ENCODE data around the gene CCT6A. TPM values are rescaled to one million over a fixed set of nuclear protein-coding genes. Genes with fewer than 3 reads are reported as not detected.

CCT6A gene
- total RNA-seq, 2 experiments from 2014 or later = 31.8 to 33.0 TPM

- Mint-ChIP-seq H3K27me3 (no peaks in the 10 kb centered on the region), H3K4me3 (peak overlapping the region; percentile 96), H3K4me1 (ENCODE audit: low read depth) (peaks cover 37% of the 10 kb centered on the region), H3K36me3 (ENCODE audit: low read depth) (peaks cover 59% of the 10 kb centered on the region), H3K9me3 (no peaks in the 10 kb centered on the region), H3K27ac (peak overlapping the region; percentile 98)
- H3K27ac ChIP-seq (ENCODE audit: low read depth in 1 of 2, low read length in 2 of 2) = peak overlapping the region; percentile 91 to 95
- ChIA-PET CTCF (interaction anchor here (1.4 to 2.0 kb wide), 2 partner anchors 41 to 142 kb away, joined by 3 to 6 read pairs; partner anchors contain the start of genes NIPSNAP2 and SUMF2), POLR2A (interaction anchor here (1.2 to 3.2 kb wide), 8 partner anchors 12 to 1347 kb away, joined by 4 to 42 read pairs (median 12); partner anchors contain the start of genes CCT6A, LANCL2, NIPSNAP2 and PSPH)
- no peak for TF ChIP-seq CTCF (IDR thresholded peaks at IDR 0.05)
- no peaks in the 10 kb centered on the region for H3K27me3 ChIP-seq (ENCODE audit: control insufficient read depth in 1 of 2, insufficient read depth in 2 of 2, low read length in 2 of 2)
- peaks cover 35% of the 10 kb centered on the region for H3K36me3 ChIP-seq (ENCODE audit: insufficient read depth, low read length)
- intact Hi-C loops (cut with DNase I, micrococcal nuclease) = loop anchor here (5.0 to 10.0 kb wide), 6 partner anchors 53 to 1348 kb away; partner anchors contain the start of genes CCT6A (in 1 of the 2), LANCL2 (in 1 of the 2), NIPSNAP2 (in 1 of the 2) and PSPH (in 1 of the 2)
- H3K4me1 ChIP-seq (ENCODE audit: insufficient read depth, low read length) = peaks cover 22% of the 10 kb centered on the region
- ATAC-seq (ENCODE audit: poor library complexity) = peak; percentile 45
- DNase-seq = peak in 8 of 14 experiments; percentile 11 to 71 (median 37)
- H3K4me3 ChIP-seq (ENCODE audit: low read length) = peak overlapping the region; percentile 97
- peaks cover 0 to 5% of the 10 kb centered on the region in 2 experiments for H3K9me3 ChIP-seq (ENCODE audit: control insufficient read depth in 1 of 2, insufficient read depth in 1 of 2, low read length in 2 of 2)
Observed at GRCh38 chr7:56105508-56105907, 53.9 kb downstream of the CCT6A start.

GRCh38 chr7:56106108-56107073, 54.8 kb downstream of the CCT6A start, which contains the start of gene CHCHD2:
TSS of gene CHCHD2 (minus strand) at chr7:56106476. CDS start at chr7:56106413, 63 bp downstream.
- Histone ChIP-seq H3K27me3 (ENCODE audit: control insufficient read depth in 1 of 2, insufficient read depth in 2 of 2, low read length in 2 of 2) (no peaks in the 10 kb centered on the region), H3K36me3 (ENCODE audit: insufficient read depth, low read length) (peaks cover 26% of the 10 kb centered on the region), H3K27ac (ENCODE audit: low read depth in 1 of 2, low read length in 2 of 2) (peak within 1 kb of the TSS; percentile 91 to 95), H3K4me3 (ENCODE audit: low read length) (peak within 1 kb of the TSS; percentile 97), H3K4me1 (ENCODE audit: insufficient read depth, low read length) (peaks cover 22% of the 10 kb centered on the region), H3K9me3 (ENCODE audit: control insufficient read depth in 1 of 2, insufficient read depth in 1 of 2, low read length in 2 of 2) (peaks cover 0 to 5% of the 10 kb centered on the region in 2 experiments)
- no peak for TF ChIP-seq CTCF (IDR thresholded peaks at IDR 0.05)
- Mint-ChIP-seq H3K36me3 (ENCODE audit: low read depth) (peaks cover 50% of the 10 kb centered on the region), H3K4me3 (peak within 1 kb of the TSS; percentile 96), H3K4me1 (ENCODE audit: low read depth) (peaks cover 37% of the 10 kb centered on the region), H3K9me3 (no peaks in the 10 kb centered on the region), H3K27me3 (no peaks in the 10 kb centered on the region), H3K27ac (peak within 1 kb of the TSS; percentile 98)
- DNase-seq (peak; percentile 85 to 99 (median 90)), ATAC-seq (ENCODE audit: poor library complexity) (peak; percentile 92)
- POLR2A ChIA-PET = interaction anchor here (0.7 to 3.2 kb wide), 11 partner anchors 11 to 1347 kb away, joined by 3 to 42 read pairs (median 6); partner anchors contain the start of genes CCT6A, LANCL2, NIPSNAP2 and PSPH
- CTCF ChIA-PET = interaction anchor here (1.0 to 2.0 kb wide), 3 partner anchors 42 to 142 kb away, joined by 3 to 6 read pairs (median 3); partner anchors contain the start of genes NIPSNAP2 and SUMF2
- intact Hi-C loops (cut with DNase I, micrococcal nuclease) = loop anchor here (1.0 to 10.0 kb wide), 9 partner anchors 42 to 1349 kb away; partner anchors contain the start of genes CCT6A (in 1 of the 2), LANCL2 (in 1 of the 2), NIPSNAP2 (in 1 of the 2) and PSPH (in 1 of the 2)

GRCh38 chr7:56107954-56108258, 56.3 kb downstream of the CCT6A start:
- intact Hi-C loops (cut with DNase I, micrococcal nuclease) = loop anchor here (2.0 to 10.0 kb wide), 8 partner anchors 56 to 1351 kb away; partner anchors contain the start of genes CCT6A (in 1 of the 2), LANCL2 (in 1 of the 2), NIPSNAP2 (in 1 of the 2) and PSPH (in 1 of the 2)
- CTCF ChIA-PET = no interaction called here
- Histone ChIP-seq H3K27ac (ENCODE audit: low read depth in 1 of 2, low read length in 2 of 2) (no peak overlapping the region), H3K9me3 (ENCODE audit: control insufficient read depth in 1 of 2, insufficient read depth in 1 of 2, low read length in 2 of 2) (peaks cover 0 to 5% of the 10 kb centered on the region in 2 experiments), H3K27me3 (ENCODE audit: control insufficient read depth in 1 of 2, insufficient read depth in 2 of 2, low read length in 2 of 2) (no peaks in the 10 kb centered on the region), H3K4me1 (ENCODE audit: insufficient read depth, low read length) (peaks cover 22% of the 10 kb centered on the region), H3K36me3 (ENCODE audit: insufficient read depth, low read length) (peaks cover 12% of the 10 kb centered on the region), H3K4me3 (ENCODE audit: low read length) (no peak overlapping the region)
- no peaks in the 10 kb centered on the region for H3K27me3 Mint-ChIP-seq
- H3K36me3 Mint-ChIP-seq (ENCODE audit: low read depth) = peaks cover 35% of the 10 kb centered on the region
- ATAC-seq (ENCODE audit: poor library complexity) (no peak), DNase-seq (no peak)
- no peak for TF ChIP-seq CTCF (IDR thresholded peaks at IDR 0.05)
- H3K4me1 Mint-ChIP-seq (ENCODE audit: low read depth) = peaks cover 37% of the 10 kb centered on the region
- H3K9me3 Mint-ChIP-seq = no peaks in the 10 kb centered on the region
- H3K27ac Mint-ChIP-seq = peak overlapping the region; percentile 98
- POLR2A ChIA-PET = interaction anchor here (3.0 kb wide), 1 partner anchor 742 kb away, joined by 25 read pairs; the partner anchor contains the start of gene LANCL2
- peak overlapping the region; percentile 35 for H3K4me3 Mint-ChIP-seq

Measured in CD4-positive, alpha-beta T cell (primary cell).